VCaP (cell line): ENCODE results near the gene MLLT3.

Experiments
- H3K27ac ChIP-seq: fragments of 450-650 bp; 2 replicates; pipeline ENCODE4 v1.5.1; 2017
- CTCF ChIP-seq: fragments of 450-650 bp; conservative IDR thresholded peaks from 2 replicates; pipeline ENCODE4 v1.5.1; 2017; ENCODE audit warnings: mild to moderate bottlenecking, moderate library complexity

Gene MLLT3

GRCh38 chr9:20326516-20326915, 295.8 kb downstream of the MLLT3 start:
- no peak overlapping the region for H3K27ac ChIP-seq
- TF ChIP-seq CTCF, result no peak

GRCh38 chr9:20325008-20325407, 297.3 kb downstream of the MLLT3 start:
- no peak for TF ChIP-seq CTCF
- peak overlapping the region; percentile 52 for H3K27ac ChIP-seq

- TF ChIP-seq CTCF, result no peak
- no peak overlapping the region for H3K27ac ChIP-seq
Measured at GRCh38 chr9:20322212-20322611, 300.1 kb downstream of the MLLT3 start.

- H3K27ac ChIP-seq, result no peak overlapping the region
- no peak for TF ChIP-seq CTCF
Measured at GRCh38 chr9:20321423-20322082, 300.7 kb downstream of the MLLT3 start.

GRCh38 chr9:20320921-20321320, 301.4 kb downstream of the MLLT3 start:
- no peak overlapping the region for H3K27ac ChIP-seq
- no peak for TF ChIP-seq CTCF

- no peak for TF ChIP-seq CTCF
- no peak overlapping the region for H3K27ac ChIP-seq
Measured at GRCh38 chr9:20319641-20320337, 302.5 kb downstream of the MLLT3 start.

GRCh38 chr9:20319241-20319640, 303.1 kb downstream of the MLLT3 start:
- TF ChIP-seq CTCF, result no peak
- no peak overlapping the region for H3K27ac ChIP-seq
